HEK293 (cell line): ENCODE data around the gene CMKLR1.

Experiments
- CTCF ChIP-seq: fragments of 450-650 bp; formaldehyde crosslinking; IDR thresholded peaks from 2 replicates; pipeline ENCODE4 v1.5.1; 2016; ENCODE audit warnings: missing biosample characterization, missing genetic modification characterization
- ZNF184 ChIP-seq: fragments of 450-650 bp; IDR thresholded peaks from 2 replicates; pipeline ENCODE4 v1.5.1; 2018; ENCODE audit warnings: missing biosample characterization, mild to moderate bottlenecking, missing genetic modification characterization
- ZNF302 ChIP-seq: fragments of 450-650 bp; formaldehyde crosslinking; IDR thresholded peaks from 2 replicates; pipeline ENCODE4 v1.5.1; 2016; ENCODE audit warnings: missing biosample characterization, missing genetic modification characterization, low read depth

GRCh38 chr12:108238474-108238873 lies 100.6 kb downstream of the CMKLR1 start:
- TF ChIP-seq ZNF302 = no peak
- TF ChIP-seq ZNF184 (tag by site-specific recombination) = no peak
- TF ChIP-seq CTCF = no peak
